GM18511 (cell line): ENCODE data around the gene JSRP1.

Experiments used
- ATAC-seq: cut with Tn5 transposase; IDR thresholded peaks from one replicate; pipeline ENCODE4 v1.9.1; 2021; ENCODE audit warnings: mild to moderate bottlenecking, moderate library complexity; ENCODE audit not compliant: unreplicated experiment

JSRP1 gene

DNA sequence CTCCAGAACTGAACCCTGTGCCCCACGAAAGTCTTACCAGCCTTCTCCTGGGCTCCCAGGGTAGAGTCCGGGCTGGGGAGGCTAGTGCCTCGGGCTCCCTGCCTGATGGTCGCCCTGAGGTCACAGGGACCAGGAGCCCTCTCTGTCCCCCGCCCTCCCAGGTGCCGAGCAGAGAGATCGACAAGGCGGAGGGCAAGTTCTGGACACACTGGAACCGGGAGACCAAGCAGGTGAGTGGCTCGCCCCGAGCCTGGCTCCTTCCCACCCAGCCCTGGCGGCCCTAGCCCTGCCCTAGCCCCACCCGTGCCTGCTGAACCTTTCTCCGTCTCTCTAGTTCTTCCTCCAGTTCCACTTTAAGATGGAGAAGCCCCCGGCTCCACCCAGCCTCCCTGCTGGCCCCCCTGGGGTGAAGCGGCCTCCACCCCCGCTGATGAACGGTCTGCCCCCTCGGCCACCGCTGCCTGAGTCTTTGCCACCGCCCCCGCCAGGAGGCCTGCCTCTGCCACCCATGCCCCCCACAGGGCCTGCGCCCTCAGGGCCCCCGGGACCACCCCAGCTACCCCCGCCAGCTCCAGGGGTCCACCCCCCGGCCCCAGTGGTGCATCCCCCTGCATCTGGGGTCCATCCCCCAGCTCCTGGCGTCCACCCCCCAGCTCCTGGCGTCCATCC, 8.7 kb downstream of the JSRP1 start:
- ATAC-seq: no peak

DNA sequence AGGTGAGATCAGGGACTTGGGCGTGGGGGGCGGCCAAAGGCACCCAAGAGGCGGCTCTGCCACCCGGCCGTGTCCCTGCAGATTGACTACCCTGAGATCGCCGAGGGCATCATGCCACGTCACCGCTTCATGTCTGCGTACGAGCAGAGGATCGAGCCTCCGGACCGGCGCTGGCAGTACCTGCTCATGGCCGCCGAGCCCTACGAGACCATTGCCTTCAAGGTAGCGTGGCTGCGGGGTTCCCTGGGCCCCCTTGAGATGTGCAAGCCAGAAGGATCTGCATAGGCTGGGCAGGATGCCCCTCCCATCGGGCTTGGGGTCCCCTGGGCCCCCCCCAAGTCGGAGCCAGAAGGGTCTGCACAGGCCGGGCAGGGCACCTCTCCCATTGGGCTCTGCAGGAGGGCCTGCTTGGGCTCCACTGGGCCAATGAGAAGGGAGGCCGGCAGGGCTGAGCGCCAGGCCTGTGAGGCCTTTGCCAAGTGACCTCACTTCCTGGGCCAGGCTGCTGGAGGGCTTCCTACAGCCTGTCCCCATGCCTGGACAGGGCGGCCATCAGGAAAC, 9.3 kb downstream of the JSRP1 start:
- no peak for ATAC-seq

DNA sequence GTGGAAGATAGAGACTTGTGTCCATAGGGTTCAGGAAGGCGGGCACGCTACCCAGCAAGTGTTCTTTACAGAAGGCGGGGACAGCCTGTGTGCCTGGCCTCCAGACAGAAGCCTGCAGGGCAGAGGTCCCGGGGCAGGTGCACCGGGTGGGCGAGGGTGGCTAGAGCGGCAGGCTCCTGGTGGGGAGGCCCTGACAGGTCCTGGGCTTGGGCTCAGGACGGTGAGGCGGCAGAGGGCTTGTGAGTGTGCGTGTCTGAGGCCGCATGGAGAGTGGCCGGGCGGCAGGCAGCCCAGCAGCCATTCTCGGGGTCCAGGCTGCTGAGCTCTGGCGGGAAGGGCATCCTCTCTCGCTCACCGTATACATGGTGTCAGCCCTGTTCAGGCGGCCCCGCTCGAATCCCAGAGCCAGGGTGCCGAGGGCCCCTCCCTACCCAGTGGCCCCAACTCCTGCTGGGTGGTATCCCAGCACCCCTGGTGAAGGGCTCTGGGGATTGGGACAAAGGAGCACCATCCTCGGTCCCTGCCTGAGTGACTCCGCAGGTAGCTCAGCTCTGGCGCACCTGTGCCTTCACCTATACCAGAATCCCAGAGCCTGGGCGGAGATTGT, 10.1 kb downstream of the JSRP1 start:
- no peak for ATAC-seq

DNA sequence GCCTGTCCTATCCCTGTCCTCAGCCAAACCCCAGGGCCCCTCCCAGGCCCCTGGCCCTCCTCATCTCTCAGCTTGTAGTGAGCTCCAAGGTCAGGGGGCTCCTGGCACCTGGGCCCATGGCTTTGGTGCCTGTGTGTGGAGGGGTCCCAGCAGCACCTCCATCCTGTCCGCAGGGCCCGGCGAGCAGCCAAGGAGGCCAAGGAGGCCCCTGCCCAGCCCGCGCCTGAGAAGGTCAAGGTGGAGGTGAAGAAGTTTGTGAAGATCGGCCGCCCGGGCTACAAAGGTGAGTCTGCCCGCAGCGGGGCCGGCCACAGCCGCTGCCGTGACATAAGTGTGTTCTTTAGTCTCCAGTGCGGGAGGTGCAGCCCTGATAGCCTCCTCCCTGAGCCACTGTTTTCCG, 10.9 kb downstream of the JSRP1 start:
- ATAC-seq: no peak

- ATAC-seq: no peak
These were observed 11.7 kb downstream of the JSRP1 start for GRCh38 chr19:2244486-2244885.

GRCh38 chr19:2244125-2244411, 12.1 kb downstream of the JSRP1 start:
- no peak for ATAC-seq

- ATAC-seq: no peak
These were observed 12.7 kb downstream of the JSRP1 start for GRCh38 chr19:2243274-2244124.

- ATAC-seq: no peak
These were observed 13.4 kb downstream of the JSRP1 start for GRCh38 chr19:2242816-2243215.

GRCh38 chr19:2242092-2242537, 14.1 kb downstream of the JSRP1 start:
- no peak for ATAC-seq

DNA sequence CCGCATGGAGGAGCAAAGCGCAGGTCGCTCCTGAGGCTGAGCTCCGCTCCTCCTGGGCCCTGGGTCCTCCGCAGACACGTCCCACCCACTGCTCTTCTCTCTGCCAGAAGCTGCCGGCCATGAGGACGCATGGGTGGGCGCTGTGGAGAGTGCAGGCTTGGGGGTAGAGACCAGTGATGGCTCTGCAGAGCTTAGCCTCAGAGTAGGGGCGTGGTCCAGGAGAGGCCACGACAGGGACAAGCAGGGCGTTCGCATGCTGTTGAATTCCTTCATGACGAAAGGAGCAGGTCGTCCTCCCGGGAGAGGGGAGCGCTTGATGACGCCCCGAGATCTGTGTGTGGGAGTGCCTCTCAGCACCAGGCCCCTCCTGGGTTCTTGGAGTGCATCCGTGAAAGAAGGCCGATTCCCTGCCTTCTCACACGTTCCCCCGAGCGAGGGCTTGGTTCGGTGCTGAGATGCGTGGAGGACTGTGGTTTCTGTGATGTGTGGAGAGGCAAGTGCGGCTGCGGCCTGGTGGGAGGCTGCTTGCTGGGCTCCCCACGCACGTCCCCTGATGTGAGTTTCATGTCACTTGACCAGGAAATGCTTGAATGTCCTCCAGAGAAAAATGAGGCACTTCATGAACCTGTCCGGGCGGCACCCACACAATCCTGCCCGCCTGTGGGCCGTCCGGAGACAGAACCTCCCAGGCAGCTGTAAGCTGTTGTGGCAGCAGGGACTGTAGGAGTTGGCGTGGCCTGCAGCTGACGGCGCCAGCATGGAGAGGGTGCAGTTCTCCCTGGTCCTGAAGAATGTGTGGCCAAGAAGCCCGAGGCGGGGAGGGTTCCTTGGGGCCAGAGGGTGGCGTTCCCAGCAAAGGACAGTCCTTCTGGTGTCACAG, 15.1 kb downstream of the JSRP1 start:
- no peak for ATAC-seq

DNA sequence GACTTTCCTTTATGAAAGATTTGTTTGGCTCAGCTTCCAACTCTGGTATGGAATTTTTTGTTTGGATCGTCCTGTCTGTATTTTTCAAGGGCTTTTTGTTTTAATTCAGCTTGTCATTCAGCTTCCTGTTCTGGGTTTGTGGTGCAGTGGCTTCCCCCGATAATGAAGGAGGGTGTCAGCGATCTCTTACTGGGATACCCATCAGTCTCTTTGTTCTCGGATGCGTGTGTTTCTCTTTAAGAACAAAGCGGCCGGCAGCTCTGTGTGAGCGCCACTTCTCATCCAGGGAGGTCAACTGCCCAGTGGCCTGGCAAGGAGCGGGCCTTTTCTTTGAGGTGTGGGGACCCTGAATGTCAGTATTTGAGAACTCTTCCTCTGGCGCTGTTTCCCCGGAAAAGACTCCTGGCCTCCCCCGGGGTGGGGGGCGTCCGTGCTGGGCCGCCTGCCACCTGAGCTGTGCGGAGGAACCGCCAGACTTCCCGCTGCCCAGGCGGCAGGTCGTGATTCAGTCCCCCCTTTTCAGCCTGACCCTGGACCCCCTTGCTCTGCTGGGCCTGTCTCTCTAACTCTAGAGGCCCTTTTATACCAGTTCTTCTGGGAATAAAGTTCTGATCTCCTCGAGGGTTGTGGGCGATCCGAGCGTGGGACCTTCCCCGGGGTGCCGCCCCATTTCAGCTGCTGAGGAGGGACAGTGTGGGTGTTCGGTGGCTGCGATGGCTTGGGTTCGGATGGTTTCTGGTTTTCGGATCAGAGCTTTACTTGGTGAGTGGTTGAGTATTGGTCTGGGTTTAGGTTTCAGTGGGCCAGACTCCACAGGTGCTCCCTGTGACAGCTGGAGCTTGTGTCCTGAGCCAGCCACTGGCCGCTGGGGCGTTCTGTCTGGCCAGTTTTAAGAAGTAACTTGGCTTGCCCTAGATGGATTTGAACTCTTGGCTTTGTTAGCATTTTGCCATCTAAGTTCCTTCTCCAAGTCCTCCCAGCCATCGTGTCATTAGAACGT, 16.1 kb downstream of the JSRP1 start:
- no peak for ATAC-seq

DNA sequence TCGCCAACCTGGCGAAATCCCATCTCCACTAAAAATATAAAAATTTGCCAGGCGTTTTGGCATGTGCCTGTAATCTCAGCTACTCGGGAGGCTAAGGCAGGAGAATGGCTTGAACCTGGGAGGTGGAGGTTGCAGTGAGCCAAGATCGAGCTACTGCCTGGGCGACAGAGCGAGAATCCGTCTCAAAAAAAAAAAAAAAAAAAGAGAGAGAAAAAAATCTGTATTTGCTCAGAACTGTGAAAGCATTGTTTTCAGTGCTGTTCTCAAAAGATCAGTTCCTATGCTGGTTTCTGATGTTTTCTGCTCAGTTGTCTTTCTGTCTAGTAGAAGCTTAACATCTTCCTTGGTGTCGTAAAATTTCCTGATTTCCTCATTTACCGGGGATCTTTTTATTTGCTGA, 17.0 kb downstream of the JSRP1 start:
- ATAC-seq: no peak

DNA sequence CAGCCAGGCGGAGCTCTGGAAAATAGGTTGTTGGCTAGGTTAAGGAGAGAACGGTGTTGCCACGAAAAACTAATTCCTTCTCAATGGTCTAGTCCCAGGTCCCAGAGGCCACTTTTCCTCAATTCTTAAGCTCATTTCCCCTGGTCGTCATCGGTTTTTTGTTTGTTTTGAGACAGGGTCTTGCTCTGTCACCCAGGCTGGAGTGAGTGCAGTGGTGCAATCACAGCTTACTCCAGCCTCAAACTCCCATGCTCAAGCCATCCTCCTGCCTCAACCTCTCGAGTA, 18.4 kb downstream of the JSRP1 start:
- no peak for ATAC-seq

DNA sequence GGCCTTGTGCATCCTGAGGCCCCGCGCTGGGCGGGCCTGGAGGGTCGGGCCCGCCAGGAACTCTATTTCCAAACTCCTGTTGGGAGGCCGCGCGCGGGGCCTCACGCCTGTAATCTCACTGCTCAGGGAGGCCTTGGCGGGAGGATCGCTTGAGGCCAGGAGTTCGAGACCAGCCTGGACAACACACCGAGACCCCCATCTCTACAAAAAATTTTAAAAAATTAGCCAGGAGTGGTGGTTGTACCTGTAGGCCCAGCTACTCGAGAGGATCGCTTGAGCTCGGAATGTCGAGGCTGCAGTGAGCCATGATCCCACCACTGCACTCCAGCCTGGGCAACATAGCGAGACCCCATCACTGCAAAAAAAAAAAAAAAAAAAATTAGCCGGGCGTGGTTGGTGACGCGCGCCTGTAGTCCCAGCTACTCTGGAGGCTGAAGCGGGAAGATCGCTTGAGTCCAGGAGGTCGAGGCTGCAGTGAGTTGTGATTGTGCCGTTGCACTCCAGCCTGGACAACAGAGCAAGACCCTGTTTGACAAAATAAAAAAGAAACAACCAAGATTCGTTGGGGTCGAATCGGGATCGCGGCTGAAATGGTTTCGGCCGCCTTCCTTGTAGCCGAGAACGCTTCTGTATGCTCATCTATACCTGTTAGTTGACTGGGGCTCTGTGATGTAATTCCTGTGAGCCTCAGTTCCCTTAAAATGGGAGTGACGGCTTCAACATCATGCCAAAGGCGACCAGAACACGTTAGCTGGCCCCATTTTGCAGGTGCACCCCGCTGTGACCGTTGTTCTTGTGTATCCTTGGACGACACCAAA, 19.0 kb downstream of the JSRP1 start:
- no peak for ATAC-seq

GRCh38 chr19:2236314-2237050, 19.7 kb downstream of the JSRP1 start, which contains the start of the genes PLEKHJ1 and SF3A2:
Gene PLEKHJ1 (minus strand): TSS chr19:2236329. CDS start chr19:2236248, 81 bp downstream.
Gene SF3A2 (plus strand): TSS chr19:2236824. CDS start chr19:2243419, 6,595 bp downstream.
- ATAC-seq: peak; percentile 75

- ATAC-seq: no peak
These were observed 20.2 kb downstream of the JSRP1 start for GRCh38 chr19:2236064-2236313.

DNA sequence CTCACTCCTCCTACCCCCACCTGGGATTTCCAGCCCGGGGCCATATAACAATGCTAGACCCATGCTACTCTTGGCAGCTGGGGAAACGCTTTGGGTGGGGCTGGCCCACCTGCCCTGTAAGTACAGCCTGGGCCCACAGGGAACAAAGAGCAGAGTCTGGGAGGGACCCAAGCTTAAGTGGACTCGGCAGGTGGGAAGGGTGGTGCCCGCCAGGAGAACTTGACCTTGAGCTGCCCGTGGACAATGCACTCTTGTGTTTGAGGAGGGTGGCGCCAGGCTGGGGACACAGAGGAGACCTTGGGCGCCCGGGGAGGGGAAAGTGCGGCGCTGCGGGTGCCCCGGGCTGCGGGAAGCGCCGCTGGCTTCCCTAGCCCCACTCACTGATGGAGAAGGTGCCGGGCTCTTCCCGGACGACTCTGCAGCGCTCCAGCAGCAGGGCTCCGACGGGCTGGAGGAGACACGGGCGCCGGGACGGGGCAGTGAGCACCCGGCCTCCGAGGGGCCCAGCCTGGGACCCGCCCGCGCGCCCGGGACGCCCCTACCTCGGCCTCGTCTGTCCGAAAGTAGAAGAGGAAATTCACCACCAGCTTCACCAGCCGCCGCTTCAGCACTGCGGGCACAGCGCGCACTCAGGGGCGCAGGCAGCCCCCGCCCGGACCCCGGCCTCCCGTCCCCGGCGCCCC, 20.7 kb downstream of the JSRP1 start:
- peak; percentile 6 for ATAC-seq

- no peak for ATAC-seq
These were observed 21.2 kb downstream of the JSRP1 start for GRCh38 chr19:2234996-2235380.
